K562 (cell line): ENCODE measurements around the gene IFNGR2. TPM values are rescaled to one million over a fixed set of nuclear protein-coding genes. Genes with fewer than 3 reads are reported as not detected.

Experiments
- ATAC-seq: fragments of 200-7000 bp; cut with Tn5 transposase; 3 replicates; pipeline ENCODE4 v1.9.1; 2020; ENCODE audit warnings: moderate library complexity
- BruUV-seq: library from RNA; stranded (reverse); fragments of 400-500 nt; replicated peaks from 2 replicates; lab custom pipeline; 2021; lab: Mats Ljungman, UMichigan
- CTCF ChIA-PET: fragments of 300-600 bp; formaldehyde crosslinking; extraction: SDS; loops from one replicate; lab custom pipeline; 2021; ENCODE audit warnings: low intra/inter-chr PET ratio; lab: Yijun Ruan, JAX
- POLR2A ChIA-PET: fragments of 300-600, 350-650 bp; sonication (Branson Sonifier 250); formaldehyde crosslinking; extraction: SDS; loops from one replicate; lab custom pipeline; 2021; ENCODE audit warnings: antibody characterized with exemption, inconsistent platforms; lab: Yijun Ruan, JAX
- DNase-seq, 4 experiments: peaks; one replicate each; pipeline versions ENCODE4 v3.0.0 to v3.0.0-alpha.2; 2011 to 2018; ENCODE audit warnings: low spot score in 3 of 4, mixed read lengths in 3 of 4; ENCODE audit errors: extremely low read depth in 1 of 4
- FAIRE-seq: peaks from 2 replicates; lab custom pipeline; 2011; peaks lifted over from hg19 to GRCh38; lab: Jason Lieb, UNC
- H2AFZ ChIP-seq: 2 replicates; pipeline ENCODE4 v1.6.0; 2011; ENCODE audit warnings: low read depth, low read length, control low read depth, inconsistent platforms
- H3K27ac ChIP-seq: fragments of 200-600 bp; 3 replicates; pipeline ENCODE4 v1.8.0; 2011; ENCODE audit warnings: low read depth, mild to moderate bottlenecking, control low read depth, inconsistent platforms, low read length, moderate library complexity, mixed read lengths; ENCODE audit errors: extremely low read depth
- H3K27me3 ChIP-seq, 2 experiments: fragments of 300-600 bp in 1 of 2; 2 replicates in 1 of 2; 3 replicates in 1 of 2; pipeline versions ENCODE4 v1.6.0 to v1.8.0; 2011; ENCODE audit warnings: inconsistent platforms in 2 of 2, low read length in 2 of 2, mild to moderate bottlenecking in 1 of 2, mixed read lengths in 1 of 2, moderate library complexity in 1 of 2; ENCODE audit not compliant: control insufficient read depth in 2 of 2, insufficient read depth in 2 of 2
- H3K36me3 ChIP-seq: fragments of 300-600 bp; 3 replicates; pipeline ENCODE4 v1.8.0; 2011; ENCODE audit warnings: mild to moderate bottlenecking, low read length, inconsistent platforms; ENCODE audit not compliant: control insufficient read depth, insufficient read depth
- H3K4me1 ChIP-seq, 2 experiments: fragments of 200-600 bp in 1 of 2; replicated peaks in 1 of 2; 2 replicates in 1 of 2; 3 replicates in 1 of 2; pipeline versions ENCODE4 v1.5.1 to v1.8.0; 2011; ENCODE audit warnings: inconsistent platforms in 2 of 2, low read length in 2 of 2, mild to moderate bottlenecking in 1 of 2, mixed read lengths in 1 of 2, moderate library complexity in 1 of 2; ENCODE audit not compliant: control insufficient read depth in 2 of 2, insufficient read depth in 2 of 2
- H3K4me2 ChIP-seq: 2 replicates; pipeline ENCODE4 v1.6.1; 2011; ENCODE audit warnings: low read length, control low read depth, inconsistent platforms, mixed read lengths; ENCODE audit not compliant: insufficient read depth
- H3K4me3 ChIP-seq: fragments of 200-600 bp; sonication (generic), shearing (Covaris generic); 2 replicates; pipeline ENCODE4 v1.5.1; 2016; ENCODE audit warnings: control low read depth, inconsistent platforms
- H3K79me2 ChIP-seq: fragments of 200-600 bp; 3 replicates; pipeline ENCODE4 v1.8.0; 2011; ENCODE audit warnings: low read length, inconsistent platforms; ENCODE audit not compliant: control insufficient read depth, insufficient read depth
- H3K9ac ChIP-seq, 2 experiments: 2 replicates each; pipeline versions ENCODE4 v1.6.0 to v1.6.1; 2011; ENCODE audit warnings: low read depth in 2 of 2, low read length in 2 of 2, control low read depth in 1 of 2, inconsistent platforms in 1 of 2, mild to moderate bottlenecking in 1 of 2, mixed read lengths in 1 of 2; ENCODE audit not compliant: insufficient read depth in 1 of 2
- H3K9me1 ChIP-seq: one replicate; pipeline ENCODE4 v1.6.0; 2011; ENCODE audit warnings: inconsistent platforms, mild to moderate bottlenecking, low read length, moderate library complexity; ENCODE audit not compliant: control insufficient read depth, insufficient read depth
- H3K9me3 ChIP-seq: replicated peaks from 2 replicates; pipeline ENCODE4 v1.5.1; 2011; ENCODE audit warnings: low read depth, low read length, inconsistent platforms; ENCODE audit not compliant: control insufficient read depth, insufficient read depth
- H4K20me1 ChIP-seq: replicated peaks from 2 replicates; pipeline ENCODE4 v1.6.1; 2011; ENCODE audit warnings: low read length, inconsistent platforms, mixed read lengths; ENCODE audit not compliant: control insufficient read depth, insufficient read depth
- ARID3A ChIP-seq: IDR thresholded peaks from 2 replicates; pipeline ENCODE4 v1.6.1; 2012; ENCODE audit warnings: low read depth, low read length, improper control_type of control experiment, borderline replicate concordance
- DACH1 ChIP-seq: fragments of 450-650 bp; IDR thresholded peaks from 2 replicates; pipeline ENCODE4 v1.6.1; 2018; ENCODE audit not compliant: partially characterized antibody
- ELF1 ChIP-seq: fragments of 200-800 bp; sonication (Bioruptor generic); IDR thresholded peaks from 2 replicates; pipeline ENCODE4 v1.6.1; 2016; ENCODE audit warnings: missing genetic modification characterization, missing compliant biosample characterization
- HOMEZ ChIP-seq: fragments of 250-450 bp; sonication (Bioruptor Pico); IDR thresholded peaks from 2 replicates; pipeline ENCODE4 v1.4.0; 2020; ENCODE audit warnings: mild to moderate bottlenecking, moderate library complexity
- MEF2D ChIP-seq: conservative IDR thresholded peaks from 2 replicates; pipeline ENCODE4 v1.6.1; 2016; ENCODE audit warnings: low read depth, missing genetic modification characterization, missing compliant biosample characterization
- MIER1 ChIP-seq: fragments of 450-650 bp; IDR thresholded peaks from 2 replicates; pipeline ENCODE4 v1.6.1; 2016; ENCODE audit warnings: antibody characterized with exemption, mild to moderate bottlenecking, low read depth
- MTA1 ChIP-seq: fragments of 450-650 bp; IDR thresholded peaks from 2 replicates; pipeline ENCODE4 v1.6.1; 2017; ENCODE audit warnings: borderline replicate concordance
- NCOA1 ChIP-seq: fragments of 450-650 bp; IDR thresholded peaks from 2 replicates; pipeline ENCODE4 v1.6.1; 2016; ENCODE audit warnings: low read depth
- POLR2H ChIP-seq: IDR thresholded peaks from 2 replicates; pipeline ENCODE4 v1.6.1; 2016; ENCODE audit warnings: missing genetic modification characterization, low read depth, mild to moderate bottlenecking, control low read depth, missing compliant biosample characterization, moderate library complexity
- TOE1 ChIP-seq, 2 experiments: fragments of 450-650 bp in 1 of 2; sonication (generic) in 1 of 2; formaldehyde crosslinking in 1 of 2; IDR thresholded peaks; 2 replicates each; pipeline versions ENCODE4 v1.7.1 to v1.8.0; 2016 to 2022; ENCODE audit warnings: borderline replicate concordance in 2 of 2, mild to moderate bottlenecking in 2 of 2, antibody characterized with exemption in 1 of 2, inconsistent platforms in 1 of 2, low read depth in 1 of 2, missing genetic modification reagents in 1 of 2, moderate library complexity in 1 of 2
- ZNF197 ChIP-seq: fragments of 200-800 bp; sonication (Bioruptor generic); IDR thresholded peaks from 2 replicates; pipeline ENCODE4 v1.6.1; 2016; ENCODE audit warnings: low read depth, missing genetic modification characterization, missing compliant biosample characterization
- WGBS: fragments of 100-300 bp; shearing (Covaris generic); methylation state at CpG from one replicate; pipeline ENCODE4 v1.1.6; 2016; ENCODE audit warnings: low coverage, mixed read lengths; ENCODE audit not compliant: insufficient coverage; ENCODE audit errors: missing lambda C conversion rate; 5-methylcytosine and 5-hydroxymethylcytosine counted together
- in situ Hi-C: fragments of 300-500 bp; cut with MboI; formaldehyde crosslinking; loops from 4 replicates; pipeline ENCODE4 v1.15.0; 2018; ENCODE audit warnings: inconsistent platforms, mixed read lengths
- intact Hi-C: fragments of 100-400 bp; cut with micrococcal nuclease; formaldehyde crosslinking; loops from 2 replicates; pipeline ENCODE4 v1.14.2; 2022
- polyA plus RNA-seq, 8 experiments: library from polyadenylated mRNA; depleted of rRNA in 4 of 8; stranded (reverse) in 5 of 8; unstranded in 3 of 8; fragments of >200 nt; fragmentation: Nextera tagmentation in 2 of 8; fragmentation: Illumina TruSeq in 1 of 8; extraction: Ambion mirVana in 2 of 8; extraction: Trizol in 1 of 8; gene quantifications; 2 replicates each; pipeline versions ENCODE4 v1.2.1 to v1.2.3, GENCODE V29; 2011 to 2014; ENCODE audit warnings: inconsistent platforms in 1 of 8, missing spikeins in 1 of 8
- total RNA-seq, 7 experiments: library from RNA; depleted of rRNA in 6 of 7; stranded (reverse); fragments of >200 nt in 6 of 7; fragmentation: Illumina TruSeq in 2 of 7; extraction: Trizol in 2 of 7; gene quantifications; 2 replicates each; pipeline versions ENCODE4 v1.2.1 to v1.2.3, GENCODE V29; 2011 to 2021; ENCODE audit warnings: low replicate concordance in 1 of 7
- TF ChIP-seq, protein P1 (sequence below), 2 experiments: IDR thresholded peaks; 2 replicates each; pipeline ENCODE4 v1.6.1; 2011; ENCODE audit warnings: borderline replicate concordance in 1 of 2, control low read depth in 1 of 2, low read depth in 1 of 2, low read length in 1 of 2, mild to moderate bottlenecking in 1 of 2, mixed read lengths in 1 of 2, moderate library complexity in 1 of 2; ENCODE audit not compliant: insufficient read depth in 1 of 2, insufficient read length in 1 of 2, poor library complexity in 1 of 2, severe bottlenecking in 1 of 2; ENCODE audit errors: extremely low read depth in 1 of 2
- TF ChIP-seq, protein P2 (sequence below): fragments of 250-450 bp; sonication (Bioruptor Pico); IDR thresholded peaks from 2 replicates; pipeline ENCODE4 v1.6.1; 2021; ENCODE audit warnings: mild to moderate bottlenecking

Gene IFNGR2
- total and polyA plus RNA-seq, 9 of the 15 experiments (the other 6 are each of a cell fraction or from before 2014, with no cell fraction given), result 6.7 to 58.0 (median 28.5) TPM

DNA sequence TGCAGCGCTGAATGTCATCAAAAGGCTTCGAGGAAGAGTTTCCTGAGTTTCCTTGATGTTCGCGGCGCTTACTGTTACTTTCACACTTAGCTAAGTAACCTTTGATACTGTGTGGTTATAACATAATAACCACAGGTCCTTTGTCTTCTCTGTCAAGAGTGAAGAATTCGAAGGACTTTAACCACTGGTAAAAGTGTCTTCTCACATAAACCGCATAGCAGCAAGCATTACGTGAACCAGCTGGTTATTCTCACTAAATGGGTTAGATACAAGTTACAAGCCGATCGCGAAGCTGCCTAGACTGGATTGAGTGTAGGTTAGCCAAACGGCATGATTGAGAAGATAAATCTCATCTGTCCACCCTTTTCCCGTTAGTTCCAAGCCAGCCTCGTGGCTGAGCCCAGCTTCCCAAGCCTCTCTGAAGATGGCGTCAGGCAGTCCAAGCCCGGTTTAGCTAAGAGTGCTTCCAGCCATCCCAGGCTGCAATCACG lies 18.3 kb upstream of the IFNGR2 start (continued):
- TF ChIP-seq HOMEZ (CRISPR knock-in tag) (no peak), POLR2H (tag) (no peak)
- TF ChIP-seq, protein P1, sequence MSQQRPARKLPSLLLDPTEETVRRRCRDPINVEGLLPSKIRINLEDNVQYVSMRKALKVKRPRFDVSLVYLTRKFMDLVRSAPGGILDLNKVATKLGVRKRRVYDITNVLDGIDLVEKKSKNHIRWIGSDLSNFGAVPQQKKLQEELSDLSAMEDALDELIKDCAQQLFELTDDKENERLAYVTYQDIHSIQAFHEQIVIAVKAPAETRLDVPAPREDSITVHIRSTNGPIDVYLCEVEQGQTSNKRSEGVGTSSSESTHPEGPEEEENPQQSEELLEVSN (IDR thresholded peaks at IDR 0.05; ENCODE audit: borderline replicate concordance in 1 of 2, extremely low read depth in 1 of 2, insufficient read depth in 1 of 2, insufficient read length in 1 of 2, low read depth in 1 of 2, low read length in 1 of 2, poor library complexity in 1 of 2, severe bottlenecking in 1 of 2), result no peak

- H3K9ac ChIP-seq, result no peak overlapping the region
- ATAC-seq (peak; percentile 85), FAIRE-seq (peak; percentile 96), DNase-seq (peak; percentile 71 to 87 (median 80))
- H2AFZ ChIP-seq, result 0 out of 2 replicates have a peak overlapping the region, but pooled peaks have one; percentile 14
- ChIA-PET CTCF (interaction anchor here (1.3 kb wide), 1 partner anchor 186 kb away, joined by 5 read pairs; no protein-coding TSS in a partner anchor), POLR2A (interaction anchor here (0.6 to 1.9 kb wide), 6 partner anchors 9 to 1261 kb away, joined by 3 to 7 read pairs (median 4); no protein-coding TSS in a partner anchor)
- peak overlapping the region; percentile 44 for H3K4me2 ChIP-seq
- H3K4me3 ChIP-seq, result no peak overlapping the region
- no peaks in the 10 kb centered on the region for H3K36me3 ChIP-seq
- H3K27ac ChIP-seq, result no peak overlapping the region
- H3K9me3 ChIP-seq, result no peaks in the 10 kb centered on the region
- no peaks in the 10 kb centered on the region for H3K9me1 ChIP-seq
- in situ Hi-C loops, result no loop called here
- no peaks in the 10 kb centered on the region for H3K79me2 ChIP-seq
- peaks cover 0 to 8% of the 10 kb centered on the region in 2 experiments; a peak in 1 of 5 replicates for H3K27me3 ChIP-seq
- H3K4me1 ChIP-seq, result peaks cover 21 to 22% of the 10 kb centered on the region in 2 experiments; a peak in 4 of 5 replicates
- BruUV-seq, result no TSS peak
- WGBS, result 2% methylated on average over 6 of the region's 6 CpGs
- no peaks in the 10 kb centered on the region for H4K20me1 ChIP-seq
- intact Hi-C loops, result no loop called here
- TF ChIP-seq ELF1 (tag) (no peak), MIER1 (0 out of 2 replicates have a peak, but pooled peaks have one; percentile 6), TOE1 (IDR thresholded peaks at IDR 0.05; ENCODE audit: borderline replicate concordance) (peak; percentile 63; the same call in 1 of the 2 replicates), TOE1 (CRISPR knock-in tag; IDR thresholded peaks at IDR 0.05; ENCODE audit: borderline replicate concordance, low read depth) (no peak), ARID3A (peak; percentile 79; the same call in 1 of the 2 replicates), DACH1 (peak; percentile 95), MTA1 (peak; percentile 82), MEF2D (tag) (peak; percentile 96), NCOA1 (peak; percentile 45; the same call in 1 of the 2 replicates), ZNF197 (CRISPR knock-in tag) (peak; percentile 78; the same call in 1 of the 2 replicates)
- TF ChIP-seq, protein P2, sequence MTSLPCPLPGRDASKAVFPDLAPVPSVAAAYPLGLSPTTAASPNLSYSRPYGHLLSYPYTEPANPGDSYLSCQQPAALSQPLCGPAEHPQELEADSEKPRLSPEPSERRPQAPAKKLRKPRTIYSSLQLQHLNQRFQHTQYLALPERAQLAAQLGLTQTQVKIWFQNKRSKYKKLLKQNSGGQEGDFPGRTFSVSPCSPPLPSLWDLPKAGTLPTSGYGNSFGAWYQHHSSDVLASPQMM (CRISPR knock-in tag), result no peak
These were observed 16.9 kb upstream of the IFNGR2 start for GRCh38 chr21:33386222-33386784.
